Colonic mucosa (tissue), 4 donors: Measurements from ENCODE around the gene P2RX1. TPM values are rescaled to one million over a fixed set of nuclear protein-coding genes. Genes with fewer than 3 reads are reported as not detected.
A peak's percentile ranks its signal among the peaks of the same experiment; 100 is the strongest.

Source experiments
- DNase-seq: peaks from one replicate; pipeline ENCODE4 v3.0.0-alpha.2; 2020
- H3K27ac ChIP-seq: fragments of 200-600 bp; one replicate; pipeline ENCODE4 v1.8.0; 2021
- H3K27me3 ChIP-seq: fragments of 200-600 bp; one replicate; pipeline ENCODE4 v1.8.0; 2021
- H3K36me3 ChIP-seq: fragments of 200-600 bp; one replicate; pipeline ENCODE4 v1.8.0; 2021
- H3K4me1 ChIP-seq: fragments of 200-600 bp; one replicate; pipeline ENCODE4 v1.8.0; 2021; ENCODE audit warnings: mild to moderate bottlenecking
- H3K4me3 ChIP-seq: fragments of 200-600 bp; one replicate; pipeline ENCODE4 v1.8.0; 2021
- H3K9ac ChIP-seq, 2 donors: one replicate each; pipeline ENCODE4 v1.7.0; 2013; ENCODE audit warnings: control low read depth in 2 of 2, low read depth in 2 of 2, low read length in 2 of 2
- H3K9me3 ChIP-seq: fragments of 200-600 bp; one replicate; pipeline ENCODE4 v1.8.0; 2021
- intact Hi-C: fragments of 100-400 bp; cut with DNase I; formaldehyde crosslinking; loops from one replicate; pipeline ENCODE4 v1.14.1; 2022
- total RNA-seq, 2 donors: library from RNA; stranded (reverse); fragmentation: NEBNext Ultra II Directional in 1 of 2; extraction: Animal tissue kit (Norgen Biotek cat#: 25700) in 1 of 2; gene quantifications; one replicate each; pipeline ENCODE4 v1.2.1, GENCODE V29; 2021
- TF ChIP-seq, protein P1 (sequence below): fragments of 200-600 bp; IDR thresholded peaks from one replicate; pipeline ENCODE4 v1.8.0; 2022; ENCODE audit warnings: antibody characterized with exemption, mild to moderate bottlenecking
- donor health status: healthy.
- donor health status: DM: no; HTN: no; CAD: no.
- donor health status: DM: no; HTN: no; CAD: no.

The P2RX1 gene
- total RNA-seq, 2 donors from 2014 or later = 2.7 to 4.8 TPM

GRCh38 chr17:3906881-3907280 is 9.4 kb downstream of the P2RX1 start:
- intact Hi-C loops = loop anchor here (2.0 kb wide), 1 partner anchor 42 kb away; no protein-coding TSS in a partner anchor
- no peaks in the 10 kb centered on the region for H3K9me3 ChIP-seq
- DNase-seq = no peak
- H3K36me3 ChIP-seq = no peaks in the 10 kb centered on the region
- no peaks in the 10 kb centered on the region for H3K4me1 ChIP-seq
- H3K9ac ChIP-seq = no peak overlapping the region
- H3K27ac ChIP-seq = no peak overlapping the region
- TF ChIP-seq, protein P1, sequence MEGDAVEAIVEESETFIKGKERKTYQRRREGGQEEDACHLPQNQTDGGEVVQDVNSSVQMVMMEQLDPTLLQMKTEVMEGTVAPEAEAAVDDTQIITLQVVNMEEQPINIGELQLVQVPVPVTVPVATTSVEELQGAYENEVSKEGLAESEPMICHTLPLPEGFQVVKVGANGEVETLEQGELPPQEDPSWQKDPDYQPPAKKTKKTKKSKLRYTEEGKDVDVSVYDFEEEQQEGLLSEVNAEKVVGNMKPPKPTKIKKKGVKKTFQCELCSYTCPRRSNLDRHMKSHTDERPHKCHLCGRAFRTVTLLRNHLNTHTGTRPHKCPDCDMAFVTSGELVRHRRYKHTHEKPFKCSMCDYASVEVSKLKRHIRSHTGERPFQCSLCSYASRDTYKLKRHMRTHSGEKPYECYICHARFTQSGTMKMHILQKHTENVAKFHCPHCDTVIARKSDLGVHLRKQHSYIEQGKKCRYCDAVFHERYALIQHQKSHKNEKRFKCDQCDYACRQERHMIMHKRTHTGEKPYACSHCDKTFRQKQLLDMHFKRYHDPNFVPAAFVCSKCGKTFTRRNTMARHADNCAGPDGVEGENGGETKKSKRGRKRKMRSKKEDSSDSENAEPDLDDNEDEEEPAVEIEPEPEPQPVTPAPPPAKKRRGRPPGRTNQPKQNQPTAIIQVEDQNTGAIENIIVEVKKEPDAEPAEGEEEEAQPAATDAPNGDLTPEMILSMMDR = no peak
- H3K4me3 ChIP-seq = no peak overlapping the region
- no peaks in the 10 kb centered on the region for H3K27me3 ChIP-seq

DNA sequence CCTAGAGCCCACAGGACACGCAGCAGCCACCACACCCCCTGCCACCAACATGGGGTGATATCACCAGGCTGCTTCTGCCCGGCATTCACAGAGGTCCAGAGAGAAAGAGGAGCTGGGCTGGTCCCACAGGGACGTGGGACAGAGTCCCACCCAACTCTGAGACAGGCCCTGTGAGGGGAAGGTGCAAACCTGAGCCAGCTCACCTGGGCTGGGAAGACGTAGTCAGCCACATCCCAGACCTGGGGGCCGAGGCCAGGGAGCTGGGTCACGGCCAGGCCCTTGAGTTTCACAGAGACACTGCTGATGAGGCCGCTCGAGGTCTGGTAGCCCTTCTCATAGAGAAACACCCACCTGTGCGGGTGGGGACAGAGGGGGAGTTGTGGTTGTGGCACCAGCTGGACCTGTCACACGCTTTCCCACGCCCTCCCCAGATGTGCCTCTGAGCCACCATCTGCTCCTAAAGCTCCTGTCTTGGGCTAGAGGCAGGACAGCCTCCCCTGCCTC is 11.2 kb downstream of the P2RX1 start:
- Histone ChIP-seq H3K36me3 (no peaks in the 10 kb centered on the region), H3K9ac (peak overlapping the region in 1 of 2 donors; percentile 12), H3K4me3 (no peak overlapping the region), H3K9me3 (no peaks in the 10 kb centered on the region), H3K4me1 (no peaks in the 10 kb centered on the region), H3K27ac (no peak overlapping the region), H3K27me3 (no peaks in the 10 kb centered on the region)
- TF ChIP-seq, protein P1 = no peak
- intact Hi-C loops = no loop called here
- no peak for DNase-seq

- H3K9ac ChIP-seq = peak overlapping the region in 1 of 2 donors; percentile 12
- intact Hi-C loops = no loop called here
- TF ChIP-seq, protein P1 = no peak
- H3K27me3 ChIP-seq = no peaks in the 10 kb centered on the region
- no peaks in the 10 kb centered on the region for H3K9me3 ChIP-seq
- H3K27ac ChIP-seq = no peak overlapping the region
- DNase-seq = no peak
- no peak overlapping the region for H3K4me3 ChIP-seq
- H3K4me1 ChIP-seq = no peaks in the 10 kb centered on the region
- no peaks in the 10 kb centered on the region for H3K36me3 ChIP-seq
Measured at GRCh38 chr17:3904501-3904900, 11.8 kb downstream of the P2RX1 start.

DNA sequence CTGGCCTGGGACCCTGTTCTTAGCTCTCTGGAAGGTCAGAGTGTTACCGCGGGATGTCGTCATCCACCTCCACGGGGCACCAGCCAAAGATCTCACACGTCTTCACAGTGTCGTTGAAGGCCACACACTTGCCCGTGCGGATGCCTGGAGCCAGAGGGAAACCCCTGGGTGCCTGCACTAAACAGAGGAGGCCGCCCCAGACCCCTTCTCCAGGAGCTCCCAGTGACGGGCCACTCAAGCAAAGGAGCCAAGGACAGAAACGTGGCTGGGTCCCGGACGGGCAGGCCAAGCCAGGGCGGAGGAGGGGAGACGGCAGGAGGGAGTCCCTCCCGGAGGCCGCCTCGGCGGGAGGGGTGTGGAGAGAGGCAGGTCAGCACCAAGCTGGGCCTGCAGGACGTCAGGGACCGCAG is 12.4 kb downstream of the P2RX1 start:
- TF ChIP-seq, protein P1 = no peak
- Histone ChIP-seq H3K9me3 (no peaks in the 10 kb centered on the region), H3K36me3 (no peaks in the 10 kb centered on the region), H3K4me1 (no peaks in the 10 kb centered on the region), H3K9ac (no peak overlapping the region), H3K27ac (no peak overlapping the region), H3K27me3 (no peaks in the 10 kb centered on the region), H3K4me3 (no peak overlapping the region)
- no peak for DNase-seq
- intact Hi-C loops = no loop called here

DNA sequence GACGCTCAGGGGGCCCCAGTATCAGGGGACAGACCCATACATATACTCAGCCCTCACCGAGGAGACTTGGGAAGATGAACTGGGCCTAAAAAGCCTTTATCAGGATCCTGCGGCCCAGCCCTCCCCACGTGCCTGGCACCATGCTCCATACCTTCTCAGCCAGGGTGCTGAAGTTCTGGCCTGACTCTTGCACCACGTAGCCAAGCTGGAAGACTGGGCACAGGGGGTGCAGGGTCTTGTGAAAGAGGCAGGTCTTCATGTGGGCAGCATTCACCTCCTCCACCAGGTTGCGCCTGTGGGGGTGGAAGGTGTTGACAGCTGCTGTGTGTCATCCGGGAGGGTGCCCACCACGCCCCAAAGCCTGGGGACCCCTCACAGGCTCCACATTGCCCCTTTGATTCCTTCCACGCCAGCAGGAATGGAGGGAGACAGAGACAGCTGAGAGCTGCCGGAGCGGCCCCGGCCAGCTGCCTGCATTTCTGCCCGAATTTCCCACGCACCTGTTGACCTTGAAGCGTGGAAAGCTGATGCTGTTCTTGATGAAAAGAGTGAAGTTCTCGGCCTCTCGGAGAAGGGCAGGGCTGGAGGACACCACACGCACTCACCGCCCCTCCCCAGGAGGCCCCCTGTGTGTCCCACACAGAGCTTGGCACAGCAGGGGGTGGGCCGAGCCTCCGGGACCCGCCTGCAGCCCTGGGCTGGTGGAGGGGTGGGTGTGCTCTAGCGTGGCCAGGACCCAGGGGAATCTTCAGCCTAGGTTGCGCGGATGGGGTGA is 13.0 kb downstream of the P2RX1 start:
- H3K27me3 ChIP-seq = no peaks in the 10 kb centered on the region
- no peak for DNase-seq
- no peak overlapping the region for H3K4me3 ChIP-seq
- TF ChIP-seq, protein P1 = no peak
- H3K27ac ChIP-seq = no peak overlapping the region
- H3K4me1 ChIP-seq = no peaks in the 10 kb centered on the region
- no peak overlapping the region for H3K9ac ChIP-seq
- no peaks in the 10 kb centered on the region for H3K9me3 ChIP-seq
- intact Hi-C loops = no loop called here
- no peaks in the 10 kb centered on the region for H3K36me3 ChIP-seq
